Measurements from ENCODE around the gene SGIP1.

The SGIP1 gene

DNA sequence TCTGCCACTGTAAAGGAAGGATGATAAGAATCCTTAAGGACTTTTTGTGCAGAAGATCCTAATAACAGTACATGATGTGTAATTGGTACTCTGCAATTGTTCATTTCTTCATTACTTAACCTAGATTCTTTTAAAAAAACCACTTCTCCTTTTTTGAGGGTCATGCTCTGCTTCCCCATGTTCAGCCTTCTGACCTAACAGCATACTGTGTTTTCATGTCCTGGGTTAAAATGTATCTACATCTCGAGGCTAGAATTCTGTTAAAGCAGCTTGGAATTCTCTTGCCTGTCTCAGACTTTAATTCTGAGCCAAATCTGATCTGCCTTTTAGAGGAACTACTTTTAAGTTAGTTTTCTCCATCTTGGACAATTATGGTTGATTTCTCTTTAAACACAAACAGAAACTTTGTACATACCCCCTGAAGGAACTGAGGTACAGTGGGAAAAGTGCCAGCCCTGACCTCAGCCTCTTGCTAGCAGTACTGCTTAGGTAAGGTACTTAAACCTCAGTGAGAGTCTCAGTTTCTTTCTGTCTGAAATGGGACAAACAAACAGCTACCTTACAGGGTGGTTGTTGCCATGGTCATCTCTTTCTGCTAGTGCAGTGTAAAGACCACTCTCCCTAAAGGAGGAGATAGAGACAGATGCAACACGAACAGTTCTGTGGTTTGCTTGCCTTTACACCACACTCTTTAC lies 115.1 kb downstream of the SGIP1 start:
- peak; percentile 9 for DNase-seq (ENCODE audit: low spot score)
- in situ Hi-C loops (cut with MboI; ENCODE audit: low sequenced_read_pairs, unreplicated experiment) = no loop called here
- TF ChIP-seq, protein P1, sequence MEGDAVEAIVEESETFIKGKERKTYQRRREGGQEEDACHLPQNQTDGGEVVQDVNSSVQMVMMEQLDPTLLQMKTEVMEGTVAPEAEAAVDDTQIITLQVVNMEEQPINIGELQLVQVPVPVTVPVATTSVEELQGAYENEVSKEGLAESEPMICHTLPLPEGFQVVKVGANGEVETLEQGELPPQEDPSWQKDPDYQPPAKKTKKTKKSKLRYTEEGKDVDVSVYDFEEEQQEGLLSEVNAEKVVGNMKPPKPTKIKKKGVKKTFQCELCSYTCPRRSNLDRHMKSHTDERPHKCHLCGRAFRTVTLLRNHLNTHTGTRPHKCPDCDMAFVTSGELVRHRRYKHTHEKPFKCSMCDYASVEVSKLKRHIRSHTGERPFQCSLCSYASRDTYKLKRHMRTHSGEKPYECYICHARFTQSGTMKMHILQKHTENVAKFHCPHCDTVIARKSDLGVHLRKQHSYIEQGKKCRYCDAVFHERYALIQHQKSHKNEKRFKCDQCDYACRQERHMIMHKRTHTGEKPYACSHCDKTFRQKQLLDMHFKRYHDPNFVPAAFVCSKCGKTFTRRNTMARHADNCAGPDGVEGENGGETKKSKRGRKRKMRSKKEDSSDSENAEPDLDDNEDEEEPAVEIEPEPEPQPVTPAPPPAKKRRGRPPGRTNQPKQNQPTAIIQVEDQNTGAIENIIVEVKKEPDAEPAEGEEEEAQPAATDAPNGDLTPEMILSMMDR (IDR thresholded peaks at IDR 0.05; ENCODE audit: borderline replicate concordance, control extremely low read depth, extremely low read depth, insufficient read depth, missing control alignments) = no peak

DNA sequence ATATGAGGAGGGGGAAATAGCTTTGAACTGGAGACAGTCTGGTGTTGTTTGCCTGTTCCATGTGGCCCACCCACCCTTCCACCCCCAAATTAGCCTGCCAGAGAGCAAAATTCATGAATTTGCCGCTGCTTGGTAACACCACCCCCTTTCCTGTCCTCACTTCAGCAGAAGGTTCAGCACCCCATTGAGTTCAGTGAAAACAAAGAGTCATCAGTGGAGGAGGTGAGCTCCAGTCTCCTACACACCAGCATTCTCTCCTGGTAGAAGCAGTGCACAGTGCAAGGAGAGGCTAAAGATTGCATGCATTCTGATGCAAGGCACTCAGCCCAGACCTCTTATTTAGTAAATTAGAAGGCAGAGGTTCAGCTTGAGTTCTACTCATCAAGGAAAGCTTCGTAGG lies 118.6 kb downstream of the SGIP1 start:
- DNase-seq (ENCODE audit: low spot score) = no peak
- TF ChIP-seq, protein P1 (IDR thresholded peaks at IDR 0.05; ENCODE audit: borderline replicate concordance, control extremely low read depth, extremely low read depth, insufficient read depth, missing control alignments) = no peak
- in situ Hi-C loops (cut with MboI; ENCODE audit: low sequenced_read_pairs, unreplicated experiment) = no loop called here

DNA sequence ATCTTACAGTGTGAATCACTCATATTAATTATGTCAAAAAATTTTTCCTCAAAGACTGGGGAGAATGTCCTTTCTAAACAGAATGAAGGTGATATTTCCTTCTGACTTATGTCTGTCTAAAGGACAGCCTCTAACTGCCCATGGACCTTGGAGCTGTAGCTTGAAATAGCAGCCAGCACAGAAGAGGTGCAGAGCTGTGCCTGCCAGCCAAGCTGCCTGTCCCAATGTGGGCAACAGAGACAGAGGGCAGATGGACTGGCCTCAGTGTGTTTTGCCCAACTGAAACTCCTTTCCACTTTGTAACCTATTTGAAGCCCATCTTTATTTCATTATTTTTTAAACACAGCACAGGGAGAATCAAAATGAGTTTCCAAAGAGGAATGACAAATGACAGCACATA lies 120.7 kb downstream of the SGIP1 start:
- in situ Hi-C loops (cut with MboI; ENCODE audit: low sequenced_read_pairs, unreplicated experiment) = no loop called here
- DNase-seq (ENCODE audit: low spot score) = no peak
- TF ChIP-seq, protein P1 (IDR thresholded peaks at IDR 0.05; ENCODE audit: borderline replicate concordance, control extremely low read depth, extremely low read depth, insufficient read depth, missing control alignments) = no peak

DNA sequence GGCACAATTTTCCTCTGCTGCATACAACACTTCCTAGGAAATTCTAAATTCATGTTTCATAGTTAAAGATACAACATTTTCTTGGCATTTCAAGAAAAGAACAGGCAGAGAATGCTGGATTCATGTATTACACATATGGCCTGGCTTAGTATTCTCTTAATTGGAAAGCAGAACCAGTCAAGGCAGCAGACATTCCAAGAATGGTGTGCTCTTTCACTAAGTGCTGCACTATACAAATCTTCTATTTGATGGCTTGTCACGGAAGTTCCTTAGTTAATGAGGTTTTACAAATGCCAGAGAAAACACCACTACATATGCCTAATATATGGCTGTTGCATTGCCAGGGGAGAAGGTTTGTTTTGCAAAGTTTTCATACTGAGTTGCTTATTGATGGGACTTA lies 137.5 kb downstream of the SGIP1 start:
- DNase-seq (ENCODE audit: low spot score) = no peak
- in situ Hi-C loops (cut with MboI; ENCODE audit: low sequenced_read_pairs, unreplicated experiment) = no loop called here
- TF ChIP-seq, protein P1 (IDR thresholded peaks at IDR 0.05; ENCODE audit: borderline replicate concordance, control extremely low read depth, extremely low read depth, insufficient read depth, missing control alignments) = no peak

DNA sequence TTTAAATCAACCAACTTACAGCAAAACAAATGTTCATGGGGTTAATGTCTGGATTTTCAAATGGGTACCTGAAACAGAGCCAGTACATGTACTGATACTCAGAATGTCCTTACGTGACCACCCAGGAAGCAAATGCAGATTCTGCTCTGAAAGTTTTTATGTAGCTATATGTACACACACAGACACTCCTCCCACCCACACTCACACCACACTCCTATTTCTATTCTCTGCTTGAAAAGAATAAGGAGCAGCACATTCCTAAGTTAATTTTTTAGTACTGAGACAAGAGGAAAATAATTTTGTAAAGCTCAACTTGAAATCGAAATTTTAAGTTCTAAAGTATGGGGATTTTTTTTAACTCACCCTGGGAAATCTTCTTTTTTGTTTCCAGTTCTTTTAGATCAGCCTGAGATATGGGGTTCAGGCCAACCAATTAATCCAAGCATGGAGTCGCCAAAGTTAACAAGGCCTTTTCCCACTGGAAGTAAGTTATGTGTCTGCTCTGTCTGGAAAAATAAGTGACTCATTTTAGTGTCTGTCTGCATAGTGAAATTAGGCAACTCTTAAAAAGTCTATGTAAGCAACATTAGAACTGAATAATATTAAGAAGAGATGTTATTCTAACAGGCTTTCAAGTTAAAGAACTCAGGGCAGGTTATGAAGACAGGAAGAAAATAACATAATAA lies 142.8 kb downstream of the SGIP1 start:
- TF ChIP-seq, protein P1 (IDR thresholded peaks at IDR 0.05; ENCODE audit: borderline replicate concordance, control extremely low read depth, extremely low read depth, insufficient read depth, missing control alignments) = no peak
- in situ Hi-C loops (cut with MboI; ENCODE audit: low sequenced_read_pairs, unreplicated experiment) = no loop called here

DNA sequence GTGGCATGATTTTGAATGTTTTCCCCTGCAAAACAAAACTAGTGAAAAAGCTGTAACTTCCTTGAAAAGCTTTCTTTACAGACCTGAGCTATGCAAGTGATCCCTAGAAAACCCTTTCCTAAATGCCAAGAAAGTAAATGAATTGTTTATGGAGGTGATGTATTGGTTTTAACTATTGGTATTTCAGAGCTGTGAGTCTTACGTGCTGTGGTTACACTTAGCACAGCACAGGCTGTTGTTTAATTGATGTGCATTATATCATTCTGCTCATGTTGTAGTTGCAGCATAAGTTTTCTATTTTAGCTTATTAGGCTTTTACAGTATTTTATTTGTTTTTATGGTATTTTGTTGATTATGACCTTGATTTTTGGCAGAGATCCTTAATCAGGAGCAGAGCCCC lies 144.2 kb downstream of the SGIP1 start:
- TF ChIP-seq, protein P1 (IDR thresholded peaks at IDR 0.05; ENCODE audit: borderline replicate concordance, control extremely low read depth, extremely low read depth, insufficient read depth, missing control alignments) = no peak
- in situ Hi-C loops (cut with MboI; ENCODE audit: low sequenced_read_pairs, unreplicated experiment) = no loop called here
- DNase-seq (ENCODE audit: low spot score) = no peak

More for the DNA sequence above, 142.8 kb downstream of the SGIP1 start:
- DNase-seq (ENCODE audit: low spot score) = no peak

All from GM13976 (cell line).